ENCODE measurements around the gene ZNF474.
A peak's percentile ranks its signal among the peaks of the same experiment; 100 is the strongest.

Gene ZNF474

DNA sequence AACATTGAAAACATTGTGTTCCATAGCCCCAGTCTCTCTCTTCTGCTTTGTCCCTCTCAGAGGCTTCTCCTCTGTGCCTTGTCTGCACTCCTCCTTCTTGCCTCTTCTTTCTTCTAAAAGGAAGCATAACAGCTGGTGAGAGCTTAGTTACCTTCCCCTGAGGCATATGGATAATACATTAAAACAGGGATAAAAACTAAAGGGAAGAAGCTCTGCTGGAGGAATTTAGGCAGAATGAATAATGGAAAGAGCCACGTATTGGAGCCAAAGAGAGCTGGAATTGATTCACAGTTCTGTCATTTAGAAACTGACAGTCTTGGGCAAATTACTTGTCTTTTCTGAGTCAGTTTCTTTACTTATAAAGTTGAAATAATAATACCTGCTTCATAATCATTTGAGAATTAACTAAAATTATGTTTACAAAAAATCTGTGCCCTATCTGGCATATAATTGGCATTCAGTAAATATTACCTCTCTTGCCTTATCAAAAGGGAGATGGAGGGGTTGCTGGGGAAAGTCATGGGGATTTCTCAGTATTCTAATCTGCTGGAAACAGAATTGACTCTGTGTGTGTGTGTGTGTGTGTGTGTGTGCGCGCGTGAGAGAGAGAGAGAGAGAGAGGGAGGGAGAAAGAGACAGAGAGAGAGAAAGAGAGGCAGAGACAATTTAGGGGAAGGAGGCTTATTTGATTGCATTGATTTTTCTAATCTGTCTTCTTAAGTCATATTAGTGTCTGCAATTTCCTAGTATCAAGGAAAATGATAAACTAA lies 20.2 kb downstream of the ZNF474 start:
- peaks cover 27% of the 10 kb centered on the region for H3K4me1 ChIP-seq (ENCODE audit: low read length)
- TF ChIP-seq, protein P1, sequence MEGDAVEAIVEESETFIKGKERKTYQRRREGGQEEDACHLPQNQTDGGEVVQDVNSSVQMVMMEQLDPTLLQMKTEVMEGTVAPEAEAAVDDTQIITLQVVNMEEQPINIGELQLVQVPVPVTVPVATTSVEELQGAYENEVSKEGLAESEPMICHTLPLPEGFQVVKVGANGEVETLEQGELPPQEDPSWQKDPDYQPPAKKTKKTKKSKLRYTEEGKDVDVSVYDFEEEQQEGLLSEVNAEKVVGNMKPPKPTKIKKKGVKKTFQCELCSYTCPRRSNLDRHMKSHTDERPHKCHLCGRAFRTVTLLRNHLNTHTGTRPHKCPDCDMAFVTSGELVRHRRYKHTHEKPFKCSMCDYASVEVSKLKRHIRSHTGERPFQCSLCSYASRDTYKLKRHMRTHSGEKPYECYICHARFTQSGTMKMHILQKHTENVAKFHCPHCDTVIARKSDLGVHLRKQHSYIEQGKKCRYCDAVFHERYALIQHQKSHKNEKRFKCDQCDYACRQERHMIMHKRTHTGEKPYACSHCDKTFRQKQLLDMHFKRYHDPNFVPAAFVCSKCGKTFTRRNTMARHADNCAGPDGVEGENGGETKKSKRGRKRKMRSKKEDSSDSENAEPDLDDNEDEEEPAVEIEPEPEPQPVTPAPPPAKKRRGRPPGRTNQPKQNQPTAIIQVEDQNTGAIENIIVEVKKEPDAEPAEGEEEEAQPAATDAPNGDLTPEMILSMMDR (IDR thresholded peaks at IDR 0.05; ENCODE audit: low read depth, low read length), result no peak
- TF ChIP-seq EZH2phosphoT487 (IDR thresholded peaks at IDR 0.05; ENCODE audit: low read depth), result no peak
- H3K9ac ChIP-seq (ENCODE audit: low read length), result no peak overlapping the region
- no peaks in the 10 kb centered on the region for H3K36me3 ChIP-seq (replicated peaks; ENCODE audit: low read depth, low read length)
- H3K4me2 ChIP-seq (ENCODE audit: low read length), result peak overlapping the region; percentile 51
- no peaks in the 10 kb centered on the region for H3K79me2 ChIP-seq (ENCODE audit: low read length)
- peak overlapping the region; percentile 6 for H3K4me3 ChIP-seq (ENCODE audit: low read length)
- H4K20me1 ChIP-seq (ENCODE audit: insufficient read depth, low read length), result no peaks in the 10 kb centered on the region
- no peaks in the 10 kb centered on the region for H3K9me3 ChIP-seq (ENCODE audit: insufficient read depth, low read length)
- no peaks in the 10 kb centered on the region for H3K27me3 ChIP-seq (ENCODE audit: low read depth, low read length)
- H2AFZ ChIP-seq (ENCODE audit: low read depth, low read length), result 0 out of 2 replicates have a peak overlapping the region, but pooled peaks have one; percentile 32
- no peak overlapping the region for H3K27ac ChIP-seq (ENCODE audit: low read length)

DNA sequence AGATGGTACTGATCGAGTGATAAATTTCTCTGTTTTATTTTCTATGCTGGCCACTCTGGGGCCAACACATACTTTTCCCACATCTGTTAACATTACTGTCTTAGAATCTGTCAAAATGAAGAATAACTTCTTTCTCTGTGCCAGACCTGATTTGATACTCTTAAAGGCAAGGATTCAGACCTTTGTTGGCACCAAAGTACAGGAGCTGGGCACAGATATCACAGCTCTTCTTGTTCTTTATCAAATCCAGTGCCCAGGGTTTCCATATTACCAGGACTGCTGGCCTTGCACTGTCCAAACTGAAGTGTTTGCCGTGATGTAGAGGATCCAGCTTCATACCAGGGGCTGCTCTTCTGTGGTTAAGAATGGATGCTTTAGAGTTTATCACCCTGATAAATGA lies 20.9 kb downstream of the ZNF474 start:
- no peaks in the 10 kb centered on the region for H3K9me3 ChIP-seq (ENCODE audit: insufficient read depth, low read length)
- no peaks in the 10 kb centered on the region for H4K20me1 ChIP-seq (ENCODE audit: insufficient read depth, low read length)
- H3K4me2 ChIP-seq (ENCODE audit: low read length), result peak overlapping the region; percentile 51
- H3K4me3 ChIP-seq (ENCODE audit: low read length), result peak overlapping the region; percentile 6
- peaks cover 27% of the 10 kb centered on the region for H3K4me1 ChIP-seq (ENCODE audit: low read length)
- peak overlapping the region; percentile 64; the same call in 1 of the 2 replicates for H2AFZ ChIP-seq (ENCODE audit: low read depth, low read length)
- no peak for TF ChIP-seq EZH2phosphoT487 (IDR thresholded peaks at IDR 0.05; ENCODE audit: low read depth)
- TF ChIP-seq, protein P1 (IDR thresholded peaks at IDR 0.05; ENCODE audit: low read depth, low read length), result no peak
- no peak overlapping the region for H3K9ac ChIP-seq (ENCODE audit: low read length)
- H3K36me3 ChIP-seq (replicated peaks; ENCODE audit: low read depth, low read length), result no peaks in the 10 kb centered on the region
- no peaks in the 10 kb centered on the region for H3K79me2 ChIP-seq (ENCODE audit: low read length)
- no peak overlapping the region for H3K27ac ChIP-seq (ENCODE audit: low read length)
- H3K27me3 ChIP-seq (ENCODE audit: low read depth, low read length), result no peaks in the 10 kb centered on the region

DNA sequence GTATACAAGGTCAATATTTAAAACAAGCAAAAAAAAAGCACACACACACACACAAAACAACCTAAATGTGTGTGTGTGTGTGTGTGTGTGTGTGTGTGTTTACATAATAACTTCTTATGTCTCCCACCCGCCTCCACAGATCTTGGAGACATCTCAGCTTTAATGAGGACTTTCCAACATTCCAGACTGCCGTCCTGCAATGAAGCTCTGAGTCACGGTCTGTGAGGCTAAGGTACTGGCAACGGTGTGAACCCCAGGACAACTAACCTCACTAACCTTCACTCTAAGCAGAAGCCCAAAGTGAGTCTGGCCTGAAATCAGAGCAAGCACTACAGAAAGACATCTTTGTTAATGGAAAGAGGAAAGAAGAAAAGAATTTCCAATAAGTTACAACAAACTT lies 22.3 kb downstream of the ZNF474 start:
- no peak overlapping the region for H3K9ac ChIP-seq (ENCODE audit: low read length)
- H3K36me3 ChIP-seq (replicated peaks; ENCODE audit: low read depth, low read length), result no peaks in the 10 kb centered on the region
- TF ChIP-seq, protein P1 (IDR thresholded peaks at IDR 0.05; ENCODE audit: low read depth, low read length), result no peak
- no peak for TF ChIP-seq EZH2phosphoT487 (IDR thresholded peaks at IDR 0.05; ENCODE audit: low read depth)
- H3K4me3 ChIP-seq (ENCODE audit: low read length), result no peak overlapping the region
- H3K79me2 ChIP-seq (ENCODE audit: low read length), result no peaks in the 10 kb centered on the region
- H3K27ac ChIP-seq (ENCODE audit: low read length), result no peak overlapping the region
- no peak overlapping the region for H2AFZ ChIP-seq (ENCODE audit: low read depth, low read length)
- no peaks in the 10 kb centered on the region for H3K9me3 ChIP-seq (ENCODE audit: insufficient read depth, low read length)
- no peak overlapping the region for H3K4me2 ChIP-seq (ENCODE audit: low read length)
- peaks cover 27% of the 10 kb centered on the region for H3K4me1 ChIP-seq (ENCODE audit: low read length)
- no peaks in the 10 kb centered on the region for H4K20me1 ChIP-seq (ENCODE audit: insufficient read depth, low read length)
- H3K27me3 ChIP-seq (ENCODE audit: low read depth, low read length), result no peaks in the 10 kb centered on the region

DNA sequence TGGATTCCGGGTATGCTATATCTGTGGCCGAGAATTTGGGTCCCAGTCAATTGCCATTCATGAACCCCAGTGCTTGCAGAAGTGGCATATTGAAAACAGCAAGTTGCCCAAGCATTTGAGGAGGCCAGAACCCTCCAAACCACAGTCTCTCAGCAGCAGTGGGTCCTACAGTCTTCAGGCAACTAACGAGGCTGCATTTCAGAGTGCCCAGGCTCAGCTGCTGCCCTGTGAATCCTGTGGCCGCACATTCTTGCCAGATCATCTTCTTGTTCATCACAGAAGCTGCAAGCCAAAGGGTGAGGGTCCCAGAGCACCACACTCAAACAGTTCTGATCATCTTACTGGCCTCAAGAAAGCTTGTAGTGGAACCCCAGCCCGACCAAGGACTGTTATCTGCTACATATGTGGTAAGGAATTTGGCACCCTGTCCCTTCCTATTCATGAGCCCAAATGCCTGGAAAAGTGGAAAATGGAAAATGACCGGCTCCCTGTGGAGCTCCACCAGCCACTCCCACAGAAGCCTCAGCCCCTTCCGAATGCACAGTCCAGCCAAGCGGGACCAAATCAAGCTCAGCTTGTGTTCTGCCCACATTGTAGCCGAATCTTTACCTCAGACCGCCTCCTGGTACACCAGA lies 23.0 kb downstream of the ZNF474 start:
- no peak overlapping the region for H3K27ac ChIP-seq (ENCODE audit: low read length)
- peaks cover 27% of the 10 kb centered on the region for H3K4me1 ChIP-seq (ENCODE audit: low read length)
- H3K4me3 ChIP-seq (ENCODE audit: low read length), result no peak overlapping the region
- H3K9ac ChIP-seq (ENCODE audit: low read length), result no peak overlapping the region
- no peaks in the 10 kb centered on the region for H3K9me3 ChIP-seq (ENCODE audit: insufficient read depth, low read length)
- no peaks in the 10 kb centered on the region for H3K27me3 ChIP-seq (ENCODE audit: low read depth, low read length)
- TF ChIP-seq EZH2phosphoT487 (IDR thresholded peaks at IDR 0.05; ENCODE audit: low read depth), result no peak
- TF ChIP-seq, protein P1 (IDR thresholded peaks at IDR 0.05; ENCODE audit: low read depth, low read length), result no peak
- no peaks in the 10 kb centered on the region for H3K79me2 ChIP-seq (ENCODE audit: low read length)
- H3K4me2 ChIP-seq (ENCODE audit: low read length), result no peak overlapping the region
- H3K36me3 ChIP-seq (replicated peaks; ENCODE audit: low read depth, low read length), result no peaks in the 10 kb centered on the region
- no peak overlapping the region for H2AFZ ChIP-seq (ENCODE audit: low read depth, low read length)
- no peaks in the 10 kb centered on the region for H4K20me1 ChIP-seq (ENCODE audit: insufficient read depth, low read length)

All from OCI-LY3 (cell line).